Neutrophil (primary cell): ENCODE measurements around the gene TSC22D1.

Experiments
- H3K27ac ChIP-seq: fragments of 200-600 bp; sonication (generic); 2 replicates; pipeline ENCODE4 v1.5.1; 2016; ENCODE audit warnings: mild to moderate bottlenecking, moderate library complexity
- H3K27me3 ChIP-seq: fragments of 200-600 bp; sonication (generic); 2 replicates; pipeline ENCODE4 v1.6.0; 2016; ENCODE audit warnings: mild to moderate bottlenecking
- H3K36me3 ChIP-seq: fragments of 200-600 bp; sonication (generic); 2 replicates; pipeline ENCODE4 v1.5.1; 2017
- H3K4me1 ChIP-seq, 2 experiments: fragments of 200-600 bp in 1 of 2; sonication (generic) in 1 of 2; 1 replicate in 1 of 2; 2 replicates in 1 of 2; pipeline versions ENCODE4 v1.5.1 to v1.6.1; 2013 to 2016; ENCODE audit warnings: low read depth in 1 of 2, low read length in 1 of 2, mild to moderate bottlenecking in 1 of 2, moderate library complexity in 1 of 2; ENCODE audit not compliant: control insufficient read depth in 1 of 2, insufficient read depth in 1 of 2
- H3K4me3 ChIP-seq, 2 experiments: fragments of 200-600 bp in 1 of 2; sonication (generic) in 1 of 2; 1 replicate in 1 of 2; 2 replicates in 1 of 2; pipeline ENCODE4 v1.5.1; 2013 to 2016; ENCODE audit warnings: low read depth in 1 of 2, low read length in 1 of 2, mild to moderate bottlenecking in 1 of 2, moderate library complexity in 1 of 2
- H3K9me3 ChIP-seq: fragments of 200-600 bp; sonication (generic); 2 replicates; pipeline ENCODE4 v1.5.1; 2016
- CTCF ChIP-seq: fragments of 200-600 bp; sonication (generic); IDR thresholded peaks from 2 replicates; pipeline ENCODE4 v1.5.1; 2016; ENCODE audit warnings: antibody characterized with exemption

Gene TSC22D1

GRCh38 chr13:44417876-44418275, 158.3 kb downstream of the TSC22D1 start:
- no peaks in the 10 kb centered on the region for H3K9me3 ChIP-seq
- no peak overlapping the region for H3K4me3 ChIP-seq
- H3K27me3 ChIP-seq = no peaks in the 10 kb centered on the region
- no peaks in the 10 kb centered on the region for H3K36me3 ChIP-seq
- TF ChIP-seq CTCF = no peak
- H3K27ac ChIP-seq = peak overlapping the region; percentile 47
- H3K4me1 ChIP-seq = peaks cover 46 to 55% of the 10 kb centered on the region in 2 experiments

DNA sequence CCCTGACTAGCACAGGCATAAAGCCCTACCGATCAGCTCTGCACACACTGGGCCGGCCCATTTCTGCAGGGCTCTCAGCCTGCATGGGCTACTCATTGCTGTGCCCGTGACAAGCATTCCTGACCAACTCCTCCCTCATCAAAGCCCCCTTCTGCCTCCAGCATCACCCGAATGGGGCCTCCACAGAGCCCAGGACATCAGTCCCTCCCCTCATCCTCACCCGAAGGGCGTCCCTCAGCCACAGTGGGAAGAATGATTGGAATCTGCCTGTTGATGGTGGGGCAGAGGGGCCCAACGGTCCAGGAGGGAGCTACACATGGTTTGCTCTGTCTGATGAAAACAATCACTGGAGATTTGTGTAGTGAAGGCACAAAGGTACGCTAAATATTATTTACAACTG, 158.7 kb downstream of the TSC22D1 start:
- Histone ChIP-seq H3K4me1 (peaks cover 50 to 59% of the 10 kb centered on the region in 2 experiments), H3K27me3 (no peaks in the 10 kb centered on the region), H3K9me3 (no peaks in the 10 kb centered on the region), H3K4me3 (no peak overlapping the region), H3K27ac (peak overlapping the region; percentile 47), H3K36me3 (no peaks in the 10 kb centered on the region)
- no peak for TF ChIP-seq CTCF

GRCh38 chr13:44416744-44417143, 159.4 kb downstream of the TSC22D1 start:
- peak overlapping the region; percentile 59 for H3K27ac ChIP-seq
- peaks cover 56 to 66% of the 10 kb centered on the region in 2 experiments for H3K4me1 ChIP-seq
- no peak overlapping the region for H3K4me3 ChIP-seq
- no peaks in the 10 kb centered on the region for H3K36me3 ChIP-seq
- TF ChIP-seq CTCF = no peak
- H3K9me3 ChIP-seq = no peaks in the 10 kb centered on the region
- H3K27me3 ChIP-seq = no peaks in the 10 kb centered on the region

GRCh38 chr13:44416301-44416700, 159.8 kb downstream of the TSC22D1 start:
- H3K27me3 ChIP-seq = no peaks in the 10 kb centered on the region
- no peak for TF ChIP-seq CTCF
- H3K4me1 ChIP-seq = peaks cover 56 to 66% of the 10 kb centered on the region in 2 experiments
- peak overlapping the region; percentile 59 for H3K27ac ChIP-seq
- H3K4me3 ChIP-seq = peak overlapping the region in 1 of 2 experiments; percentile 4
- H3K9me3 ChIP-seq = no peaks in the 10 kb centered on the region
- no peaks in the 10 kb centered on the region for H3K36me3 ChIP-seq

- no peak for TF ChIP-seq CTCF
- no peaks in the 10 kb centered on the region for H3K36me3 ChIP-seq
- peak overlapping the region; percentile 59 for H3K27ac ChIP-seq
- H3K9me3 ChIP-seq = no peaks in the 10 kb centered on the region
- H3K27me3 ChIP-seq = no peaks in the 10 kb centered on the region
- peaks cover 56 to 66% of the 10 kb centered on the region in 2 experiments for H3K4me1 ChIP-seq
- peak overlapping the region in 1 of 2 experiments; percentile 4 for H3K4me3 ChIP-seq
Measured at GRCh38 chr13:44415815-44416214, 160.3 kb downstream of the TSC22D1 start.

DNA sequence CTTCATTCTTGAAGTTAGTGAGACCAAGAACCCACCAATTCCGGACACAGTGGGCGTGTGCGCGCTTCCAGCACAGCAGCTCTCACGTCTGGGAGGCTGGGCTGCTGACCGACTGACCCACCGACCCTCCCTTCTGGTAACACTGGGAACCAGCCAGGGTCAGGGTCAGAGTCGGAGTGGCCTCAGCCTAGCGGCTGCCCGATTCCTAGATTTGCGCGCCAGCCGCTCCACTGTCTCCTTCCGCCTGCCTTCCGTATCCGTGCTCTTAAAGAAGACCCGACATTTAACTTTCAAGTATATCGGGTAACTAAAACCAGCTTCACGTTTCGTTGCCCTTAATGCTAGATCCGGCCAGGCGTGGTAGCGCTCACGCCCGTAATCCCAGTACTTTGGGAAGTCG, 161.4 kb downstream of the TSC22D1 start:
- no peak for TF ChIP-seq CTCF
- no peak overlapping the region for H3K4me3 ChIP-seq
- no peaks in the 10 kb centered on the region for H3K27me3 ChIP-seq
- H3K27ac ChIP-seq = no peak overlapping the region
- no peaks in the 10 kb centered on the region for H3K36me3 ChIP-seq
- H3K4me1 ChIP-seq = peaks cover 56 to 66% of the 10 kb centered on the region in 2 experiments
- H3K9me3 ChIP-seq = no peaks in the 10 kb centered on the region
